Esophagus mucosa (tissue), 1 donor: ENCODE measurements around the gene JMJD8. TPM values are rescaled to one million over a fixed set of nuclear protein-coding genes. Genes with fewer than 3 reads are reported as not detected.

Experiments
- ATAC-seq: fragments of 200-7000 bp; cut with Tn5 transposase; one replicate; pipeline ENCODE4 v1.9.1; 2020
- total RNA-seq: library from RNA; stranded (reverse); gene quantifications from one replicate; pipeline ENCODE4 v1.2.4, GENCODE V29; 2023
- donor health status: DM: yes; HTN: yes; CAD: no.

The JMJD8 gene
- total RNA-seq, 1 donor from 2014 or later: 31.7 TPM

DNA sequence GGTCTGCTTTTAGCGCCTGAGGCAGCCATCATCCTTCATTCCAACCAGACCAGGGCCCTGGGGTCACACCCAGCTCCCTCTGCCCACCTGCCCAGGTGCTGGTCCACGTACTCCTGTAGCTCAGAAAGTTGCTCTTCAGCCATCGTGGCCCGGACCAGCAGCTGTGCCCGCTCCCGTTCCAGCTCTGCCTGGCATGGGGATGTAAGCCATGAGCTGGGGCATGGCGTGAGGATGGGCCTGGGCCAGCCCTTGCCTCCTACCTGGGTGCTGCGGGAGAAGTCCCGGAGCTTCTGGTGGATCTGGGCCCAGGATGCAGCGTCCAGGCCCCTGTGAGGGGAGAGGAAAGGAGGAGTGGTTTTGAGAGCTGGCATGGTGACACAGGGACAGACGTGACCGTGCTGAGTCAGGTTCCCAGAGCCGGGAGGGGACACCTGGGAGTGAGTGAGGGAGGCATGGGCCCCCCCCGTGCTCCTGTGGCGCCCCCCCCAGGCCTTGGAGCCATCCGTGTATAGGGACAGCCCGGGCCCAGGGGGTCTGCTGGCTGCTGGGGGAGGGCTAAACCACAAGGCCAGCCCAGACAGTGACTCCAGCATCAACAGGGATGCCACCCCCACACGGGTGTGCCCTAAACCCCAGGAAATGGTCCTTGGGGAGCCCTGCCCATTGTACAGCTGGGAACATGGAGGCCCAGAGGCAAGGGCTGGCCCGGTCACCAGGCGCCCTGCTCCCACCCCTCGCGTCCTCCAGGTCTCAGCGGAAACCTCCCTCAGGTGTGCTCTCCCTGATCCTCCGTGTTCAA lies 38.9 kb upstream of the JMJD8 start:
- no peak for ATAC-seq

DNA sequence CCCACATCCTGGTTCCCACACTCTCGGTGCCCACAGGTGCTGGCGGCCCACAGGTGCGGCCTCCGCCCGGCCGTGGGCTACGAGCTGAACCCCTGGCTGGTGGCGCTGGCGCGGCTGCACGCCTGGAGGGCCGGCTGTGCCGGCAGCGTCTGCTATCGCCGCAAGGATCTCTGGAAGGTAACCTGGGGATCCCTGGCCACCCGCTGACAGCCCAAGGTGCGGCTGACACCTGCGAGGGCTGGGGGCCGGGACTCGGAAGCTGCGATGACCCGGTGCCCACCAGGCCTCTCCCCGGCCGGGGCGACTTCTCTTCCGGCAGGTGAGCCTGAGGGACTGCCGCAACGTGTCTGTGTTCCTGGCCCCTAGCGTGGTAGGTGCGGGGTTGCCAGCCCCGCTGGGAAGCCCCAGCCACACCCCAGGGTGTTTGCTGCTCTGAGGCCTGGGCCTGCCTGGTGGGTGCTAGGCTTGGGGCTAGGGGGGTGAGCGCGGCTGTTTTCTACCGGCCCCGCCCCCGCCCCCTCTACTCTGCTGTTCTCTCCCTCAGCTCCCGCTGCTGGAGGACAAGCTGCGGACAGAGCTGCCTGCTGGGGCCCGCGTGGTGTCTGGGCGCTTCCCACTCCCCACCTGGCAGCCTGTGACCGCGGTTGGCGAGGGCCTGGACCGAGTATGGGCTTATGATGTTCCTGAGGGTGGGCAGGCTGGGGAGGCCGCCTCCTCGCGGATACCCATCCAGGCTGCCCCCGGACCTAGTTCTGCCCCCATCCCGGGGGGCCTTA lies 37.8 kb upstream of the JMJD8 start:
- no peak for ATAC-seq

DNA sequence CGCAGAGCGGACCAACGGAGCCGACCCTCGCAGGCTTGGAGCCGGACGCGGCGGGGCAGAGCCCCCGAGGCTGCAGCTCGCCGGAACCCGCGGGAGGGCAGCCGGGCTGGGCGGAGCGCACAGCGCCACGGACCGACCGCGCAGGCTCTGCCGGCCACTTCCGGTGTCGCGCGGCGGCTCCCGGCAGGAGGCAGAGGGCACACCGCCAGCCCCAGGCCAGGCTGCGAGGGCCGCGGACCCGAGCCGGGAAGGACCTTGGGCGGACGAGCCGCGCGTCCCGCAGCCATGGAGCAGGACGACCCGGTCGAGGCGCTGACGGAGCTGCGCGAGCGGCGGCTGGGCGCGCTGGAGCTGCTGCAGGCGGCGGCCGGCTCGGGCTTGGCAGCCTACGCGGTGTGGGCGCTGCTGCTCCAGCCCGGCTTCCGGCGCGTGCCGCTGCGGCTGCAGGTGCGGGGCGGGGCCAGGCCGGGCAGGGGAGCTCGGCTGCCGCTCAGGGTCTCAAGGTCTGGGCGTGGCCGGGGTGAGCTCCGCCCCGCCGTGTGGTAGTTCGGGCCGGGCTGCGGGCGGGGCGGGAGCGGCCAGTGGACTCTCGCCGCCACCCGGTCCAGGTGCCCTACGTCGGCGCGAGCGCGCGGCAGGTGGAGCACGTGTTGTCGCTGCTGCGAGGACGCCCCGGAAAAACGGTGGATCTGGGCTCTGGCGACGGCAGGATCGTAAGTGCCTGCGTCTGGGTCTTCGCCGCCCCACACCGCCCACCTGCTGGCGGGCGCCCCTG lies 37.0 kb upstream of the JMJD8 start, which contains the start of gene ANTKMT:
TSS of gene ANTKMT (plus strand) at position 157 of the 775 bp plus-strand sequence. CDS start at position 286, 129 bp downstream.
- ATAC-seq: peak; percentile 65

DNA sequence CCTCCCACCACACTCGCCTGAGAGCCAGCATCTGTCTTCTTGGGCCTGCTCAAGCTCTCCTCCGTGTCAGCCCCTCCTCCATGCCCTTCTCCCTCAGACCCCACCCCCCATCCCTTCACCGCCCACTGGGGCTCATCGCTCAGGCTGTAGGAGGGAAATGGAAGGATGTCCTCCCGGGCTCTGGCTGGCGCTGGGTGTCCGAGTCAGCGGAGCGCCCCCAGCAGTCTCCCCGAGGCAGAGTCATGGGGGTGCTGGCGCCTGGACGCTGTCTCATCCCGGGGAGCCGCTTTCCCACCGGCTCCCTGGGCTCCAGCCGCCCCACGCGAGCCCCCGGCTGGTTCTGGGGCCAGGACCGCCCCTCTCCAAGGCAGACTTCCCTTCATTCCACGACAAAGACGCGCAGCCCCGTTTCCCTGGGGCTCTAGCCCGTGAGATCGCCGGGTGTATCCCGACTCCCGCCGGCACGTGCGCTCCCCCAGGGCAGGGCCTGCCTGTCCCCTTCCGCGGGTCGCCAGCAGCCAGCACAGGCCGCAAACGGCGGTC lies 36.4 kb upstream of the JMJD8 start:
- ATAC-seq: peak; percentile 1

DNA sequence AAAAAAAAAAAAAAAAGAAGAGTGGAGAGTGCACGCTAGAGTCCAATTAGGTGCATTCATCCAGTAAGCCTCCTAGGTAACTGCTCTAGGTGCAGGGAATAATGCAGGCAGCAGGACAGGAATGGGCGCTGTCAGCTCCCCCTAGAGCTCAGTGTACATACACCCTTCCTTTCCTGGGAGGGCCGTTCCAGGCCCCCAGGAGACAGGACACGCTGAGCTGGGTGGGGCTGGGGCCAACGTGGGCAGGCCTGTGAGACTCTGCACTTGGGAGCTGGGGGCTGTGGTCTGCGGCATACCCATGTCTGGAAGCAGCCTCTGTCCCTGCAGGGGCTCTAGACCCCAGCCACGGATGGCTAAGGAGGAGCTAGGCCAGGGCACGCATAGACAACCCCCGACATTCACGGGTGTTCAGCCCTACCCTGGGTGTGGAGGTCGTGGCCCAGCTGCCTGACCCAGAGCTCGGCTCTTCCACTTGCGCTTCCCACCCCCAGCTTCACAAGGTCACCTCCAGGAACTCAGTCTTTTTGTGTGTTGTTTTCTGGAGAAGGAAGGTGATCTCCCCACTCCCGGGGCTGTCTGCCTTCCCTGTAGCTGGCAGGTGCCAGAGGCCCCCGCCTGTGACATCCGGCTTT lies 35.8 kb upstream of the JMJD8 start:
- ATAC-seq: no peak

DNA sequence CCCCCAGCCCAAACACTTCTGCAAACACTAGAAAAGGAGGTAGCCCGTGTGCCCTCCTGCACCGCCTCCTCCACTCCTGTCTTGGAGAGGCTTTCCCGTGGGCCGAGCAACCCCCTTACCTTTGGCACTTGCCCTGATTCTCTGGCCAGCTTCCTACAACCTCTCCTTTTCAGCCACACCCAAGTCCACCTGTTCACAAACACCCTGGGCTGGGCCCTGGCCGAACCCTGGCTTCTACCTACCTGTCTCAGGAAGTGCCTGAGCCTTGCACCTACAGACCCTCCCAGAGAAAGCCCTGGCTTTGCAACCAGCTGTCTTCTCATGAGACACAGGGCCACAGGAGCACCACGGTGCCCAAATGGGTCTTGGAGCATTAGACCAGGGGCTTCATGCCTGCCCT lies 34.8 kb upstream of the JMJD8 start:
- no peak for ATAC-seq

GRCh38 chr16:718389-718788 lies 34.3 kb upstream of the JMJD8 start:
- no peak for ATAC-seq

DNA sequence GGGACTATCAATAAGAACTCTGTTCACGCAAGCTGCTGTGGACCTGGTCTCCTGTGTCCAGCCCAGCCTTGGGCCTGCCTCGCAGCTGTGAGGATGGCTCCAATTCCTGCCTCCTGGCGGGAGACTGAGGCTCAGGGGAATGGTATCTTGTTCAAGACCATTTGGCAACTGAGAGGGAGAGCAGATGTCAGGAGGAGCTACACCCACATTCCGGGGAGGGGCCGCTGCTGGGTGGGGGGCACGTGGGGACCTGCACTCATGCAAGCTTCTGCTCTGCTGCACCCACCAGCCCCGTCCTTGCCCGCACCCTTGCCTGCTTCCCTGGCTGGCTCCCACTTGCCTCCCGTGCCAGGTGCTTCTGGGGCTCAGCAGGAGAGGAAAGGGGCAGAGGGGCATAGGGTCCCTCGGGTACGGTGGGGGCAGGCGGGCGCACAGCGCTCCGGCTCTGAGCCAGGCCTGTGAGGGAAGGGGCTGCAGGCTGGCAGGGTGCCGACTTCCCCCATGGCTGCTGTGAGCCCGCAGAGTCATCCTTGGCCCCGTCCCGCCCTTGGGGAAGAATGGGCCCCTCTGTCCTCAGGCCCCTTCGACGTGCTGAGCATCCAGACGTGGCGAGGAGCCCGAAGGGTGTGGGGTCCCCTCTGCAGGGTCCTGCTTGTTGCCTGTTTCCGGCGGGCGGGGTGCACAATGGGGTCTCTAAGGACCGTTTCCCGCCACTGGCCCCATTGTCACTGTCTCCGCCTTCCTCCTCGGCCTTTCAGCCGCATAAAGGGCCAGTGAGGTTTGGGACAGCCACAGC lies 33.5 kb upstream of the JMJD8 start:
- ATAC-seq: no peak

GRCh38 chr16:716768-717325 lies 32.7 kb upstream of the JMJD8 start:
- no peak for ATAC-seq

DNA sequence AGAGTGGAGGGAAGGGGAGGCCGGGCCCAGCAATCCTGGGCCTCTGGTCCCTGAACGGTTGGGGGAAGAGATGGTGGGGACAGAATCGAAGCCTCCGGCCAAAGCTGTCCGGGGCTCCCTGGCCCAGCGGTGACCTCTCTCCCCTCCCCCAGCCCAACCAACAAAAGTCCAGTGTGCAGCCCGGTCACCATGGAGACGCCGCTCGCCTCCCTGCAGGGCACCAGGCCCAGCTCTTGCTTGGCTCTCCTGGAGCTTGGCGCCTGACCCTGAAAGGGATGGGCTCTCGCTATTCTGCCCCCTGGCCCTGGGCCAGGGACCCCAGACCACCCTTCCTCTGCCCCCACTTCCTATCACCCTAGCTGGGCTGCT lies 32.0 kb upstream of the JMJD8 start:
- no peak for ATAC-seq

DNA sequence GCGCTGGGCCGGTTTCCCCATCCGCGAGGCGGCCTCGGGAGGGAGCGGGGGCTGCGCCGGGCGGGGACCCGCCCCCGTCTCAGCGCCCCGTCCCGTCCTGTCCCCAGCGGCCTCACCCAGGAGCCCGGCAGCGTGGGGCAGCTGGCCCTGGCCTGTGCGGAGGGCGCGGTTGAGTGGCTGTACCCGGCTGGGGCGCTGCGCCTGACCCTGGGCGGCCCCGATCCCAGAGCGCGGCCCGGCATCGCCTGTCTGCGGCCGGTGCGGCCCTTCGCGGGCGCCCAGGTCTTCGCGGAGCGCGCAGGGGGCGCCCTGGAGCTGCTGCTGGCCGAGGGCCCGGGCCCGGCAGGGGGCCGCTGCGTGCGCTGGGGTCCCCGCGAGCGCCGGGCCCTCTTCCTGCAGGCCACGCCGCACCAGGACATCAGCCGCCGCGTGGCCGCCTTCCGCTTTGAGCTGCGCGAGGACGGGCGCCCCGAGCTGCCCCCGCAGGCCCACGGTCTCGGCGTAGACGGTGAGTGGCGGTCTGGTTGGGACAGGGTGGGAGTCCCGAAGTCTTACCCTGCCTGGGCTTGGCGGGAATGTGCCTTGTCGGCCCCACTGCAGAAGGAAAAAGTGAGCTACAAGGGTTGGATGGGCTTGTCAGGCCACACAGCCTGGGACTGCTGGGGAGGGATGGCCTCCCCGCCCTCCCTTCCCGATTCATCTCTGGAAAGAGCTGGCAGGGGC lies 31.5 kb upstream of the JMJD8 start:
- no peak for ATAC-seq

DNA sequence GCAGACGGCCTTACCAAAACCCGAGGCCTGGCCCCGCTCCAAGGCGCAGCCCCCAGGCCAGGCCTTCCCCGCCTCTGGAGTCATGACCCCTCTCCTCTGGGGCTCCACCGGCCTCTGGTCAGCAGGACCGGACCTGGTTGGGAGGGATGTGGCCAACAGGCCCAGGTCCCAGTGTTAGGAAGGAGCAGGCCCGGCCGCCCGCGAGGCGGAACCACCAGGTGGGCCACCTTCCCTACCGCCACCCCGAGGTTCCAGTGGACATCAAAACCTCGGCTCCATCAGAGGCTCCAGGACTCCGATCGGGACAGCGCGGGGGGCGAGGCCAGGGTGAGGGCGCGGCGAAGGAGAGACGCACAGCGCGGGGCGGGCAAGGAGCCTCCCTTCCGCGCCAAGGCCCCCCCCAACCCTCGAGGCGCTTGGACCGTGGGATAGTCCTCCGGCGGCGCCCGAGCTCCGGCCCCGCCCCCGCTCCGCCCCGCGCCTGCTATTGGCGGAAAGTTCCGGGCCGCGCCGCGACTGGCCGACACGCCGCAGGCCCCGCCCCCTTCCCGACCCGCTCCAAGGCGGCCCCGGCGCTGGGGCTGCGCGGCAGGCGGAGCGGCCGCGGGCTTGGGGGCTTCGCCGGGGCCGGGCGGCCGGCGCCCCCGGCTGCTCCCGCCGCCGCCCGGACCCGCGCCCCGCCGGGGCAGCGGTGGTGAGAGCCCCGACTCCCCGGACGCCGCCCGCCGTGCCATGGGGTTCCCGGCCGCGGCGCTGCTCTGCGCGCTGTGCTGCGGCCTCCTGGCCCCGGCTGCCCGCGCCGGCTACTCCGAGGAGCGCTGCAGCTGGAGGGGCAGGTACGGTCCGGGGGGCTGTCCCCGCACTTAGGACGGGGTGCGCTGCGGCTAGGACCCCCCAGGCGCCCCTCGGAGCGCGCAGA lies 30.7 kb upstream of the JMJD8 start, which contains the start of gene METRN:
TSS of gene METRN (plus strand) at position 561 of the 919 bp plus-strand sequence. CDS start at position 733, 172 bp downstream.
- peak; percentile 65 for ATAC-seq

DNA sequence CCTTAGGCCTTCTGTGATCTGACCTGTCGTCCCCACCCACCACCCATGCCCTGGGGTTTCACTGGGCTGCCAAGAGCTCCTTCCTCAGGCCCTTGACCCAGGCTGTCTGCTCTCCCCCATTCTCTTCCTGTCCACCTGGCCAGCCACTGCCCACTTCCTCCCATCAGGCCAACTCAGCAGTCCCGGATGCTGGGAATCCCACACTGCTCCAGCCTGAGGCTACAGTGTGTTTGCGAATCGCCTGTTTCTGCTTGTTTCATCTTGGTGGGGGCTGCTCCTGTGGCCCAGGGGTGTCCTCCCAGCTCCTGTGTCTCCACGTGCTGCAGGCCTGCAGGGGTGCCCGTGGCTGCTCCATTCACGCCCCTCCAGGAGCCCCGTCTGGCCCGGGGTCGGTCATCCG lies 29.9 kb upstream of the JMJD8 start:
- no peak for ATAC-seq

GRCh38 chr16:712740-713250 lies 28.7 kb upstream of the JMJD8 start:
- peak; percentile 28 for ATAC-seq

DNA sequence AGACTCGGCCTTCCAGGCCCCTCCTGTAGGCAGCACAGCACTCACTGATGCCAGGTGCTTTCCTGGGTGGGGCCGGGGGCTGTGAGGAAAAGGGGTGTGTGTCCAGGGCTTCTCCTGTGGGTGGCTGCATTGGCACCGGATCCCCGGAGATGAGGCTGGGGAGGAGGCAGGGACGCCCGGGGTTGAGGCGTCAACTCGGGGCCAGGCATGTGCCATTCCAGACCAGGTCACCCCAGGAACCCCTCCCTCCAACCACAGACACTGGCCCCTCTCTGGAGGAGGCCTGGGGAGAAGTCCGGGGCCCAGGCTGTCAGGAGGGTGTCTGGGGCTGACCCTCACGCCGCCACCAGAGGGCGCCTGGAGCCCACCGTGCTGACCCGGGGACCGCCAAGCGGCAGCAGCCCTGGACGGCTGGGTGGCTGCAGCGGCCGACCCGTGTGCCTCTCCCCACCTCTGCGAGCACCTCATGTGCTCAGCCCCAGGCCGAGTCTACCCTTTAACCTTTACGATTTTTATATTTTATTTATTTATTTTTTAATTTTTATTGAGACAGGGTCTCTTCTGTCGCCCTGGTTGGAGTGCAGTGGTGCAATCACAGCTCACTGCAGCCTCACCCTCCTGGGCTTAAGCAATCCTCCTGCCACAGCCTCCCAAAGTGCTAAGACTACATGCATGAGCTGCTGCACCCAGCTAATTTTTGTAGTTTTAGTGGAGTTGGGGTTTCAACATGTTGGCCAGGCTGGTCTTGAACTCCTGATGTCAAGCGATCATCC lies 27.6 kb upstream of the JMJD8 start:
- peak; percentile 48 for ATAC-seq

- no peak for ATAC-seq
Measured at GRCh38 chr16:711084-711483, 26.9 kb upstream of the JMJD8 start.

GRCh38 chr16:710500-711075 lies 26.5 kb upstream of the JMJD8 start:
- ATAC-seq: no peak
